Measurements from ENCODE around the gene OR52K1.

The OR52K1 gene

GRCh38 chr11:4495487-4495886 is 13.0 kb downstream of the OR52K1 start:
- Histone ChIP-seq H4K20me1 (ENCODE audit: insufficient read depth, low read length, poor library complexity, severe bottlenecking) (no peaks in the 10 kb centered on the region), H3K9me3 (ENCODE audit: insufficient read depth, low read depth, low read length) (no peaks in the 10 kb centered on the region), H3K36me3 (ENCODE audit: insufficient read depth, low read length) (no peaks in the 10 kb centered on the region), H3K4me3 (ENCODE audit: low read length, poor library complexity, severe bottlenecking) (no peak overlapping the region), H3K79me2 (ENCODE audit: insufficient read depth, low read length) (no peaks in the 10 kb centered on the region), H3F3A (ENCODE audit: low read depth) (no peaks in the 10 kb centered on the region), H3K4me1 (ENCODE audit: insufficient read depth, low read length, poor library complexity, severe bottlenecking) (peaks cover 4% of the 10 kb centered on the region), H3K27me3 (ENCODE audit: insufficient read depth, low read length, poor library complexity, severe bottlenecking) (peaks cover 6% of the 10 kb centered on the region), H2AFZ (ENCODE audit: low read length) (no peak overlapping the region), H3K9ac (ENCODE audit: low read depth, low read length, poor library complexity, severe bottlenecking) (no peak overlapping the region), H3K9me2 (replicated peaks; ENCODE audit: low read depth, low read length) (no peaks in the 10 kb centered on the region), H3K4me2 (ENCODE audit: low read depth, low read length, poor library complexity, severe bottlenecking) (no peak overlapping the region)
- TF ChIP-seq CTCF (conservative IDR thresholded peaks at IDR 0.05; ENCODE audit: low read length) = no peak
- no peak for TF ChIP-seq EZH2phosphoT487 (IDR thresholded peaks at IDR 0.05; ENCODE audit: borderline replicate concordance)

- peaks cover 4% of the 10 kb centered on the region for H3K4me1 ChIP-seq (ENCODE audit: insufficient read depth, low read length, poor library complexity, severe bottlenecking)
- H3K27me3 ChIP-seq (ENCODE audit: insufficient read depth, low read length, poor library complexity, severe bottlenecking) = peaks cover 6% of the 10 kb centered on the region
- H3K9me3 ChIP-seq (ENCODE audit: insufficient read depth, low read depth, low read length) = no peaks in the 10 kb centered on the region
- H4K20me1 ChIP-seq (ENCODE audit: insufficient read depth, low read length, poor library complexity, severe bottlenecking) = no peaks in the 10 kb centered on the region
- no peak overlapping the region for H2AFZ ChIP-seq (ENCODE audit: low read length)
- no peaks in the 10 kb centered on the region for H3K9me2 ChIP-seq (replicated peaks; ENCODE audit: low read depth, low read length)
- H3F3A ChIP-seq (ENCODE audit: low read depth) = no peaks in the 10 kb centered on the region
- H3K36me3 ChIP-seq (ENCODE audit: insufficient read depth, low read length) = no peaks in the 10 kb centered on the region
- H3K4me3 ChIP-seq (ENCODE audit: low read length, poor library complexity, severe bottlenecking) = no peak overlapping the region
- H3K79me2 ChIP-seq (ENCODE audit: insufficient read depth, low read length) = no peaks in the 10 kb centered on the region
- TF ChIP-seq EZH2phosphoT487 (IDR thresholded peaks at IDR 0.05; ENCODE audit: borderline replicate concordance) (no peak), CTCF (conservative IDR thresholded peaks at IDR 0.05; ENCODE audit: low read length) (no peak)
- H3K4me2 ChIP-seq (ENCODE audit: low read depth, low read length, poor library complexity, severe bottlenecking) = no peak overlapping the region
- no peak overlapping the region for H3K9ac ChIP-seq (ENCODE audit: low read depth, low read length, poor library complexity, severe bottlenecking)
Observed at GRCh38 chr11:4495986-4496385, 13.5 kb downstream of the OR52K1 start.

- Histone ChIP-seq H3K4me3 (ENCODE audit: low read length, poor library complexity, severe bottlenecking) (no peak overlapping the region), H3K36me3 (ENCODE audit: insufficient read depth, low read length) (no peaks in the 10 kb centered on the region), H3K4me1 (ENCODE audit: insufficient read depth, low read length, poor library complexity, severe bottlenecking) (peaks cover 4% of the 10 kb centered on the region), H3K79me2 (ENCODE audit: insufficient read depth, low read length) (no peaks in the 10 kb centered on the region), H3K9me2 (replicated peaks; ENCODE audit: low read depth, low read length) (no peaks in the 10 kb centered on the region), H3K9ac (ENCODE audit: low read depth, low read length, poor library complexity, severe bottlenecking) (no peak overlapping the region), H3F3A (ENCODE audit: low read depth) (no peaks in the 10 kb centered on the region), H3K9me3 (ENCODE audit: insufficient read depth, low read depth, low read length) (no peaks in the 10 kb centered on the region), H4K20me1 (ENCODE audit: insufficient read depth, low read length, poor library complexity, severe bottlenecking) (no peaks in the 10 kb centered on the region), H2AFZ (ENCODE audit: low read length) (no peak overlapping the region), H3K27me3 (ENCODE audit: insufficient read depth, low read length, poor library complexity, severe bottlenecking) (peaks cover 6% of the 10 kb centered on the region), H3K4me2 (ENCODE audit: low read depth, low read length, poor library complexity, severe bottlenecking) (no peak overlapping the region)
- TF ChIP-seq EZH2phosphoT487 (IDR thresholded peaks at IDR 0.05; ENCODE audit: borderline replicate concordance) (no peak), CTCF (conservative IDR thresholded peaks at IDR 0.05; ENCODE audit: low read length) (no peak)
Observed at GRCh38 chr11:4496557-4497248, 14.3 kb downstream of the OR52K1 start.

Measured in Loucy (cell line).